CD1c-positive myeloid dendritic cell (primary cell): ENCODE measurements around the gene BAHCC1.
"Not testable (repeated sequence)": the region's sequence is repeated elsewhere in the genome, so short reads cannot be mapped to it uniquely, and the experiment has no call there.

Experiments used
- DNase-seq: peaks from one replicate; pipeline ENCODE4 v3.0.0-alpha.2; 2016; ENCODE audit errors: extremely low spot score

BAHCC1 gene

GRCh38 chr17:81394921-81395599 is at the start of gene BAHCC1:
Gene BAHCC1 (plus strand): TSS chr17:81395457. CDS start chr17:81399740, 4,283 bp downstream.
- DNase-seq, result peak; percentile 99

GRCh38 chr17:81346090-81346907 is 49.0 kb upstream of the BAHCC1 start:
- peak; percentile 98 for DNase-seq

GRCh38 chr17:81346908-81347349 is 48.3 kb upstream of the BAHCC1 start:
- DNase-seq, result no peak

- no peak for DNase-seq
Observed at GRCh38 chr17:81347437-81347836, 47.8 kb upstream of the BAHCC1 start.

GRCh38 chr17:81348097-81349055 is 46.9 kb upstream of the BAHCC1 start:
- no peak for DNase-seq

GRCh38 chr17:81349397-81350319 is 45.6 kb upstream of the BAHCC1 start:
- no peak for DNase-seq

GRCh38 chr17:81350320-81350890 is 44.9 kb upstream of the BAHCC1 start:
- peak; percentile 52 for DNase-seq

GRCh38 chr17:81351329-81352052 is 43.8 kb upstream of the BAHCC1 start:
- not testable (repeated sequence) for DNase-seq

- not testable (repeated sequence) for DNase-seq
Observed at GRCh38 chr17:81352056-81352455, 43.2 kb upstream of the BAHCC1 start.

GRCh38 chr17:81354252-81354953 is 40.9 kb upstream of the BAHCC1 start:
- no peak for DNase-seq

GRCh38 chr17:81354954-81355347 is 40.3 kb upstream of the BAHCC1 start:
- peak; percentile 76 for DNase-seq

- DNase-seq, result no peak
Observed at GRCh38 chr17:81359218-81359617, 36.0 kb upstream of the BAHCC1 start.

GRCh38 chr17:81362001-81362400 is 33.3 kb upstream of the BAHCC1 start:
- peak; percentile 42 for DNase-seq

GRCh38 chr17:81364278-81365147 is 30.7 kb upstream of the BAHCC1 start:
- no peak for DNase-seq

GRCh38 chr17:81365148-81365600 is 30.1 kb upstream of the BAHCC1 start:
- DNase-seq, result peak; percentile 71

- peak; percentile 80 for DNase-seq
Observed at GRCh38 chr17:81365601-81366585, 29.4 kb upstream of the BAHCC1 start.

- DNase-seq, result no peak
Observed at GRCh38 chr17:81366648-81367047, 28.6 kb upstream of the BAHCC1 start.
